ENCODE data around the gene DUS3L.

Gene DUS3L

GRCh38 chr19:5820785-5821184 is 29.8 kb upstream of the DUS3L start:
- Histone ChIP-seq H3K27ac (ENCODE audit: low read length) (no peak overlapping the region), H3K9me3 (ENCODE audit: control insufficient read depth in 2 of 2, low read length in 2 of 2) (no peaks in the 10 kb centered on the region)

GRCh38 chr19:5818594-5818993 is 27.6 kb upstream of the DUS3L start:
- peaks cover 14% of the 10 kb centered on the region for H3K4me1 ChIP-seq (ENCODE audit: control insufficient read depth, insufficient read depth, low read length)
- H3K27ac ChIP-seq (ENCODE audit: low read length): no peak overlapping the region
- H3K9me3 ChIP-seq (ENCODE audit: control insufficient read depth in 2 of 2, low read length in 2 of 2): no peaks in the 10 kb centered on the region
- no peaks in the 10 kb centered on the region for H3K36me3 ChIP-seq (ENCODE audit: control insufficient read depth in 2 of 2, insufficient read depth in 2 of 2, low read length in 2 of 2)
- H3K27me3 ChIP-seq (ENCODE audit: control insufficient read depth in 1 of 2, insufficient read depth in 2 of 2, low read length in 2 of 2): no peaks in the 10 kb centered on the region
- H3K9ac ChIP-seq (ENCODE audit: low read length in 2 of 2): no peak overlapping the region
- H3K4me3 ChIP-seq (ENCODE audit: low read length in 2 of 2): no peak overlapping the region

More at GRCh38 chr19:5820785-5821184, 29.8 kb upstream of the DUS3L start:
- Histone ChIP-seq H3K4me1 (ENCODE audit: control insufficient read depth, insufficient read depth, low read length) (peaks cover 14% of the 10 kb centered on the region), H3K36me3 (ENCODE audit: control insufficient read depth in 2 of 2, insufficient read depth in 2 of 2, low read length in 2 of 2) (no peaks in the 10 kb centered on the region), H3K9ac (ENCODE audit: low read length in 2 of 2) (no peak overlapping the region), H3K27me3 (ENCODE audit: control insufficient read depth in 1 of 2, insufficient read depth in 2 of 2, low read length in 2 of 2) (no peaks in the 10 kb centered on the region), H3K4me3 (ENCODE audit: low read length in 2 of 2) (no peak overlapping the region)

GRCh38 chr19:5817218-5817617 is 26.3 kb upstream of the DUS3L start:
- Histone ChIP-seq H3K9me3 (ENCODE audit: control insufficient read depth in 2 of 2, low read length in 2 of 2) (no peaks in the 10 kb centered on the region), H3K4me3 (ENCODE audit: low read length in 2 of 2) (no peak overlapping the region), H3K4me1 (ENCODE audit: control insufficient read depth, insufficient read depth, low read length) (peaks cover 10% of the 10 kb centered on the region), H3K9ac (ENCODE audit: low read length in 2 of 2) (no peak overlapping the region), H3K36me3 (ENCODE audit: control insufficient read depth in 2 of 2, insufficient read depth in 2 of 2, low read length in 2 of 2) (no peaks in the 10 kb centered on the region), H3K27me3 (ENCODE audit: control insufficient read depth in 1 of 2, insufficient read depth in 2 of 2, low read length in 2 of 2) (no peaks in the 10 kb centered on the region), H3K27ac (ENCODE audit: low read length) (no peak overlapping the region)

- no peaks in the 10 kb centered on the region for H3K9me3 ChIP-seq (ENCODE audit: control insufficient read depth in 2 of 2, low read length in 2 of 2)
- H3K9ac ChIP-seq (ENCODE audit: low read length in 2 of 2): no peak overlapping the region
- no peaks in the 10 kb centered on the region for H3K4me1 ChIP-seq (ENCODE audit: control insufficient read depth, insufficient read depth, low read length)
- no peak overlapping the region for H3K4me3 ChIP-seq (ENCODE audit: low read length in 2 of 2)
- H3K27me3 ChIP-seq (ENCODE audit: control insufficient read depth in 1 of 2, insufficient read depth in 2 of 2, low read length in 2 of 2): no peaks in the 10 kb centered on the region
- H3K27ac ChIP-seq (ENCODE audit: low read length): no peak overlapping the region
- H3K36me3 ChIP-seq (ENCODE audit: control insufficient read depth in 2 of 2, insufficient read depth in 2 of 2, low read length in 2 of 2): no peaks in the 10 kb centered on the region
These were observed 23.9 kb upstream of the DUS3L start for GRCh38 chr19:5814852-5815246.

- H3K4me3 ChIP-seq (ENCODE audit: low read length in 2 of 2): no peak overlapping the region
- no peaks in the 10 kb centered on the region for H3K27me3 ChIP-seq (ENCODE audit: control insufficient read depth in 1 of 2, insufficient read depth in 2 of 2, low read length in 2 of 2)
- no peak overlapping the region for H3K27ac ChIP-seq (ENCODE audit: low read length)
- H3K9me3 ChIP-seq (ENCODE audit: control insufficient read depth in 2 of 2, low read length in 2 of 2): no peaks in the 10 kb centered on the region
- H3K36me3 ChIP-seq (ENCODE audit: control insufficient read depth in 2 of 2, insufficient read depth in 2 of 2, low read length in 2 of 2): no peaks in the 10 kb centered on the region
- no peaks in the 10 kb centered on the region for H3K4me1 ChIP-seq (ENCODE audit: control insufficient read depth, insufficient read depth, low read length)
- H3K9ac ChIP-seq (ENCODE audit: low read length in 2 of 2): no peak overlapping the region
These were observed 23.3 kb upstream of the DUS3L start for GRCh38 chr19:5814123-5814851.

- Histone ChIP-seq H3K36me3 (ENCODE audit: control insufficient read depth in 2 of 2, insufficient read depth in 2 of 2, low read length in 2 of 2) (no peaks in the 10 kb centered on the region), H3K9ac (ENCODE audit: low read length in 2 of 2) (no peak overlapping the region), H3K4me1 (ENCODE audit: control insufficient read depth, insufficient read depth, low read length) (peaks cover 4% of the 10 kb centered on the region), H3K27ac (ENCODE audit: low read length) (no peak overlapping the region), H3K27me3 (ENCODE audit: control insufficient read depth in 1 of 2, insufficient read depth in 2 of 2, low read length in 2 of 2) (no peaks in the 10 kb centered on the region), H3K4me3 (ENCODE audit: low read length in 2 of 2) (no peak overlapping the region), H3K9me3 (ENCODE audit: control insufficient read depth in 2 of 2, low read length in 2 of 2) (no peaks in the 10 kb centered on the region)
These were observed 20.2 kb upstream of the DUS3L start for GRCh38 chr19:5811117-5811516.

GRCh38 chr19:5809469-5809868 is 18.5 kb upstream of the DUS3L start:
- Histone ChIP-seq H3K27ac (ENCODE audit: low read length) (no peak overlapping the region), H3K9me3 (ENCODE audit: control insufficient read depth in 2 of 2, low read length in 2 of 2) (no peaks in the 10 kb centered on the region), H3K4me3 (ENCODE audit: low read length in 2 of 2) (no peak overlapping the region), H3K36me3 (ENCODE audit: control insufficient read depth in 2 of 2, insufficient read depth in 2 of 2, low read length in 2 of 2) (no peaks in the 10 kb centered on the region), H3K4me1 (ENCODE audit: control insufficient read depth, insufficient read depth, low read length) (peaks cover 11% of the 10 kb centered on the region), H3K27me3 (ENCODE audit: control insufficient read depth in 1 of 2, insufficient read depth in 2 of 2, low read length in 2 of 2) (peaks cover 0 to 2% of the 10 kb centered on the region in 2 donors), H3K9ac (ENCODE audit: low read length in 2 of 2) (no peak overlapping the region)

- H3K9me3 ChIP-seq (ENCODE audit: control insufficient read depth in 2 of 2, low read length in 2 of 2): no peaks in the 10 kb centered on the region
- no peak overlapping the region for H3K4me3 ChIP-seq (ENCODE audit: low read length in 2 of 2)
- H3K9ac ChIP-seq (ENCODE audit: low read length in 2 of 2): no peak overlapping the region
- H3K27ac ChIP-seq (ENCODE audit: low read length): no peak overlapping the region
- H3K4me1 ChIP-seq (ENCODE audit: control insufficient read depth, insufficient read depth, low read length): peaks cover 15% of the 10 kb centered on the region
- no peaks in the 10 kb centered on the region for H3K36me3 ChIP-seq (ENCODE audit: control insufficient read depth in 2 of 2, insufficient read depth in 2 of 2, low read length in 2 of 2)
- peaks cover 0 to 5% of the 10 kb centered on the region in 2 donors for H3K27me3 ChIP-seq (ENCODE audit: control insufficient read depth in 1 of 2, insufficient read depth in 2 of 2, low read length in 2 of 2)
These were observed 18.1 kb upstream of the DUS3L start for GRCh38 chr19:5809053-5809452.

- H3K9me3 ChIP-seq (ENCODE audit: control insufficient read depth in 2 of 2, low read length in 2 of 2): no peaks in the 10 kb centered on the region
- peaks cover 21% of the 10 kb centered on the region for H3K4me1 ChIP-seq (ENCODE audit: control insufficient read depth, insufficient read depth, low read length)
- peaks cover 0 to 9% of the 10 kb centered on the region in 2 donors for H3K27me3 ChIP-seq (ENCODE audit: control insufficient read depth in 1 of 2, insufficient read depth in 2 of 2, low read length in 2 of 2)
- H3K27ac ChIP-seq (ENCODE audit: low read length): no peak overlapping the region
- no peak overlapping the region for H3K9ac ChIP-seq (ENCODE audit: low read length in 2 of 2)
- no peaks in the 10 kb centered on the region for H3K36me3 ChIP-seq (ENCODE audit: control insufficient read depth in 2 of 2, insufficient read depth in 2 of 2, low read length in 2 of 2)
- no peak overlapping the region for H3K4me3 ChIP-seq (ENCODE audit: low read length in 2 of 2)
These were observed 17.3 kb upstream of the DUS3L start for GRCh38 chr19:5808120-5808816.

GRCh38 chr19:5806905-5807304 is 15.9 kb upstream of the DUS3L start:
- no peak overlapping the region for H3K4me3 ChIP-seq (ENCODE audit: low read length in 2 of 2)

GRCh38 chr19:5806133-5806489 is 15.1 kb upstream of the DUS3L start:
- Histone ChIP-seq H3K4me1 (ENCODE audit: control insufficient read depth, insufficient read depth, low read length) (peaks cover 23% of the 10 kb centered on the region), H3K9ac (ENCODE audit: low read length in 2 of 2) (peak overlapping the region; percentile 7 to 29), H3K4me3 (ENCODE audit: low read length in 2 of 2) (peak overlapping the region; percentile 71 to 74), H3K9me3 (ENCODE audit: control insufficient read depth in 2 of 2, low read length in 2 of 2) (no peaks in the 10 kb centered on the region), H3K36me3 (ENCODE audit: control insufficient read depth in 2 of 2, insufficient read depth in 2 of 2, low read length in 2 of 2) (no peaks in the 10 kb centered on the region), H3K27me3 (ENCODE audit: control insufficient read depth in 1 of 2, insufficient read depth in 2 of 2, low read length in 2 of 2) (peaks cover 4 to 9% of the 10 kb centered on the region in 2 donors), H3K27ac (ENCODE audit: low read length) (peak overlapping the region; percentile 86)

More at GRCh38 chr19:5806905-5807304, 15.9 kb upstream of the DUS3L start:
- Histone ChIP-seq H3K27ac (ENCODE audit: low read length) (no peak overlapping the region), H3K9ac (ENCODE audit: low read length in 2 of 2) (no peak overlapping the region), H3K9me3 (ENCODE audit: control insufficient read depth in 2 of 2, low read length in 2 of 2) (no peaks in the 10 kb centered on the region), H3K36me3 (ENCODE audit: control insufficient read depth in 2 of 2, insufficient read depth in 2 of 2, low read length in 2 of 2) (no peaks in the 10 kb centered on the region), H3K27me3 (ENCODE audit: control insufficient read depth in 1 of 2, insufficient read depth in 2 of 2, low read length in 2 of 2) (peaks cover 3 to 9% of the 10 kb centered on the region in 2 donors), H3K4me1 (ENCODE audit: control insufficient read depth, insufficient read depth, low read length) (peaks cover 21% of the 10 kb centered on the region)

All from stomach smooth muscle (tissue), 2 donors.